Caco-2 (cell line): ENCODE measurements around the gene USH2A. TPM values are rescaled to one million over a fixed set of nuclear protein-coding genes. Genes with fewer than 3 reads are reported as not detected.

ENCODE experiments used
- BruUV-seq: library from RNA; stranded (reverse); fragments of 400-500 nt; replicated peaks from 2 replicates; lab custom pipeline; 2021; lab: Mats Ljungman, UMichigan
- CTCF ChIA-PET: fragments of 300-600 bp; sonication (Branson Sonifier 250); formaldehyde crosslinking; loops from one replicate; lab custom pipeline; 2022; ENCODE audit warnings: antibody characterized with exemption; lab: Charles Lee
- POLR2A ChIA-PET: fragments of 300-600 bp; sonication (Branson Sonifier 250); formaldehyde crosslinking; loops from one replicate; lab custom pipeline; 2022; ENCODE audit warnings: antibody characterized with exemption; lab: Charles Lee
- DNase-seq, 2 experiments: peaks; one replicate each; pipeline versions ENCODE4 v3.0.0 to v3.0.0-alpha.2; 2020 to 2022
- H3K27me3 ChIP-seq: replicated peaks from 2 replicates; pipeline ENCODE4 v1.6.0; 2011; ENCODE audit warnings: low read length; ENCODE audit not compliant: control insufficient read depth, insufficient read depth
- H3K36me3 ChIP-seq: 2 replicates; pipeline ENCODE4 v1.5.1; 2011; ENCODE audit warnings: low read length; ENCODE audit not compliant: control insufficient read depth, insufficient read depth
- H3K4me1 ChIP-seq: fragments of 250-450 bp; sonication (Bioruptor Pico); 2 replicates; pipeline ENCODE4 v1.5.1; 2020; ENCODE audit warnings: mild to moderate bottlenecking
- H3K4me3 ChIP-seq: 2 replicates; pipeline ENCODE4 v1.5.1; 2011; ENCODE audit warnings: low read depth, mild to moderate bottlenecking, control low read depth, low read length
- H3K9me3 ChIP-seq: fragments of 250-450 bp; sonication (Bioruptor Pico); 2 replicates; pipeline ENCODE4 v1.5.1; 2020; ENCODE audit warnings: mild to moderate bottlenecking, moderate library complexity
- H3K27ac Mint-ChIP-seq: one replicate; pipeline ENCODE4 v1.8.0; 2022; ENCODE audit warnings: mixed read lengths; ENCODE audit not compliant: unreplicated experiment
- H3K27me3 Mint-ChIP-seq: one replicate; pipeline ENCODE4 v1.8.0; 2022; ENCODE audit warnings: mixed read lengths; ENCODE audit not compliant: insufficient read depth, unreplicated experiment
- H3K36me3 Mint-ChIP-seq: one replicate; pipeline ENCODE4 v1.8.0; 2022; ENCODE audit warnings: mild to moderate bottlenecking, mixed read lengths; ENCODE audit not compliant: insufficient read depth, unreplicated experiment
- H3K4me1 Mint-ChIP-seq: one replicate; pipeline ENCODE4 v1.8.0; 2022; ENCODE audit warnings: low read depth, mixed read lengths; ENCODE audit not compliant: unreplicated experiment
- H3K4me3 Mint-ChIP-seq: one replicate; pipeline ENCODE4 v1.8.0; 2022; ENCODE audit warnings: mild to moderate bottlenecking, moderate library complexity, mixed read lengths; ENCODE audit not compliant: unreplicated experiment
- H3K9me3 Mint-ChIP-seq: one replicate; pipeline ENCODE4 v1.8.0; 2022; ENCODE audit warnings: mixed read lengths; ENCODE audit not compliant: unreplicated experiment
- intact Hi-C: fragments of 100-400 bp; cut with micrococcal nuclease; formaldehyde crosslinking; loops from one replicate; pipeline ENCODE4 v1.10.0; 2022; ENCODE audit not compliant: unreplicated experiment
- total RNA-seq: library from RNA; stranded (reverse); gene quantifications from 2 replicates; pipeline ENCODE4 v1.2.3, GENCODE V29; 2022
- TF ChIP-seq, protein P1 (sequence below), 2 experiments: fragments of 200-600 bp in 1 of 2; IDR thresholded peaks; 1 replicate in 1 of 2; 2 replicates in 1 of 2; pipeline versions ENCODE4 v1.5.1 to v1.8.0; 2011 to 2022; ENCODE audit warnings: antibody characterized with exemption in 1 of 2, control low read depth in 1 of 2, inconsistent platforms in 1 of 2, low read depth in 1 of 2, low read length in 1 of 2, mild to moderate bottlenecking in 1 of 2, moderate library complexity in 1 of 2; ENCODE audit not compliant: insufficient read depth in 1 of 2, severe bottlenecking in 1 of 2, unreplicated experiment in 1 of 2

Gene USH2A
- total RNA-seq, 1 experiment from 2014 or later, result 0.11 TPM

DNA sequence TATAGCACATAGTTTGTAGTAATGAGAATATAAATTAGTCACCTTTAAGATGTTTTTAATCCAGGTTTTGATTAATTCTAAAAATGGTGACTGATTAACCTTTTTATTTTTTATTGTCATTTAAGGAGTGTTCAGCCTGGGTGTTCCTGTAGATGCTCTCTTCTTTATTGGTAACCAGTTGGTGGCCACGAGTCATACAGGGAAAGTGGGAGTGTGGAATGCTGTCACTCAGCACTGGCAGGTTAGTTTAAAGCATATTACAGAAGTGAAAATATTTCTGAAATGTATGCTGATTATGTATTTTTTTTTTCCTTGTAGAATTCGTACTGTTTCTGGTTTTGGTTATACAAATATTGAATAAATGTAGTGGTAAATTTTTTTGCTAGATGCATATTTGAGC lies 828.0 kb downstream of the USH2A start:
- Mint-ChIP-seq H3K27me3 (no peaks in the 10 kb centered on the region), H3K4me3 (no peak overlapping the region), H3K27ac (no peak overlapping the region), H3K36me3 (peaks cover 38% of the 10 kb centered on the region), H3K9me3 (peaks cover 10% of the 10 kb centered on the region), H3K4me1 (peaks cover 45% of the 10 kb centered on the region)
- POLR2A ChIA-PET, result no interaction called here
- no peaks in the 10 kb centered on the region for H3K36me3 ChIP-seq
- TF ChIP-seq, protein P1, sequence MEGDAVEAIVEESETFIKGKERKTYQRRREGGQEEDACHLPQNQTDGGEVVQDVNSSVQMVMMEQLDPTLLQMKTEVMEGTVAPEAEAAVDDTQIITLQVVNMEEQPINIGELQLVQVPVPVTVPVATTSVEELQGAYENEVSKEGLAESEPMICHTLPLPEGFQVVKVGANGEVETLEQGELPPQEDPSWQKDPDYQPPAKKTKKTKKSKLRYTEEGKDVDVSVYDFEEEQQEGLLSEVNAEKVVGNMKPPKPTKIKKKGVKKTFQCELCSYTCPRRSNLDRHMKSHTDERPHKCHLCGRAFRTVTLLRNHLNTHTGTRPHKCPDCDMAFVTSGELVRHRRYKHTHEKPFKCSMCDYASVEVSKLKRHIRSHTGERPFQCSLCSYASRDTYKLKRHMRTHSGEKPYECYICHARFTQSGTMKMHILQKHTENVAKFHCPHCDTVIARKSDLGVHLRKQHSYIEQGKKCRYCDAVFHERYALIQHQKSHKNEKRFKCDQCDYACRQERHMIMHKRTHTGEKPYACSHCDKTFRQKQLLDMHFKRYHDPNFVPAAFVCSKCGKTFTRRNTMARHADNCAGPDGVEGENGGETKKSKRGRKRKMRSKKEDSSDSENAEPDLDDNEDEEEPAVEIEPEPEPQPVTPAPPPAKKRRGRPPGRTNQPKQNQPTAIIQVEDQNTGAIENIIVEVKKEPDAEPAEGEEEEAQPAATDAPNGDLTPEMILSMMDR (IDR thresholded peaks at IDR 0.05; ENCODE audit: insufficient read depth in 1 of 2, low read depth in 1 of 2, low read length in 1 of 2, severe bottlenecking in 1 of 2, unreplicated experiment in 1 of 2), result no peak
- CTCF ChIA-PET, result no interaction called here
- no peaks in the 10 kb centered on the region for H3K27me3 ChIP-seq
- no peaks in the 10 kb centered on the region for H3K9me3 ChIP-seq
- no TSS peak for BruUV-seq
- intact Hi-C loops, result no loop called here
- H3K4me3 ChIP-seq, result no peak overlapping the region
- peak in 1 of 2 experiments; percentile 22 for DNase-seq
- peaks cover 27% of the 10 kb centered on the region for H3K4me1 ChIP-seq

DNA sequence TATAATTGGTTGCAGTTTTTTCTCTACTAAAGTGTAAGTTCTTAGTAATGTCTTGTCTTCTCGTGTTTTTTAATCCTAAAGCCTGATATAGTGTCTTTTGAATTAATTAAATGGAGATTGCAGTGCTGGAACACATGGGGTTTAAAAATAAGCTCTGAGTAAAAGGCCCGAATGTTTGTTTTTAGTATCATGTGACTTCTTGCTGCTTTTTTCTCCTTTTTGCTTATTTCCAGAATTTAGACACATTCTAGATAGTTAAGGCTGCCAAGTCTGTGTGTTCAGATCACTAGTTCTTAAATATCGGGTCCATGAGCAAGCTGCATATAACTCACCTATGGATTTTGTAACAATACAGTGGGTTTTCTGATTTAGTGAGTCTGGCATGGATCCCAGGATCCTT lies 828.6 kb downstream of the USH2A start:
- ChIA-PET POLR2A (no interaction called here), CTCF (no interaction called here)
- Mint-ChIP-seq H3K36me3 (peaks cover 38% of the 10 kb centered on the region), H3K27ac (no peak overlapping the region), H3K9me3 (peaks cover 10% of the 10 kb centered on the region), H3K4me1 (peaks cover 39% of the 10 kb centered on the region), H3K4me3 (no peak overlapping the region), H3K27me3 (no peaks in the 10 kb centered on the region)
- intact Hi-C loops, result no loop called here
- BruUV-seq, result no TSS peak
- no peak for DNase-seq
- peaks cover 23% of the 10 kb centered on the region for H3K4me1 ChIP-seq
- H3K27me3 ChIP-seq, result no peaks in the 10 kb centered on the region
- TF ChIP-seq, protein P1 (IDR thresholded peaks at IDR 0.05; ENCODE audit: insufficient read depth in 1 of 2, low read depth in 1 of 2, low read length in 1 of 2, severe bottlenecking in 1 of 2, unreplicated experiment in 1 of 2), result no peak
- no peak overlapping the region for H3K4me3 ChIP-seq
- no peaks in the 10 kb centered on the region for H3K36me3 ChIP-seq
- no peaks in the 10 kb centered on the region for H3K9me3 ChIP-seq

DNA sequence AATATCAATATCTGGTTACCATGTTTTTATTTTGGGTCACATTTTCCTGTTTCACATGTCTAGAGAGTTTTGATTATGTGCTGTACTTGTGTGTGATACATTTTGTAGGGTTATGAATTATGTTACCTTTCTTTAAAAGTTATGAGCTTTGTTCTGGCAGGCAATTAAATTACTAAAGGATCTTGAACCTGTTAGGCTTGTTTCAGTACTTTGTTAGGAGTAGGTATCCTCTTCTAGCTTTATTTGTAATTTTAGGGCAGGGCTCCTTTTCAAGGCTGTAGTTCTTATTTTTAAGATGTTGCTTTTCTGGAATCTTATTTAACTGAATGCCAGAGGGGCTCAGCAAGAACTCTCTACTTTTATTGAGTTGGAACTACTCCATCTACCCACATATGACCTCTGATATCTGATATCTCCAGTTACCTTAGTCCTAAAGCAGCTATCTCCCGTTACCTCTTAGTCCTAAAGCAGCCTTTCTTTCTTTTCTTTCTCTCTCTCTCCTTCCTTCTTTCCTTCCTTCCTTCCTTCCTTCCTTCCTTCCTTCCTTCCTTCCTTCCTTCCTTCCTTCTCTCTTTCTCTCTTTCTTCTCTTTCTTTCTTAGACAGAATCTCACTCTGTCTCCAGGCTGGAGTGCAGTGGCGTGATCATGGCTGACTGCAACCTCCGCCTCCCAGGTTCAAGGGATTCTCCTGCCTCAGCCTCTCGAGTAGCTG lies 832.3 kb downstream of the USH2A start:
- Histone ChIP-seq H3K4me3 (no peak overlapping the region), H3K27me3 (no peaks in the 10 kb centered on the region), H3K36me3 (no peaks in the 10 kb centered on the region), H3K4me1 (peaks cover 14% of the 10 kb centered on the region), H3K9me3 (no peaks in the 10 kb centered on the region)
- H3K4me1 Mint-ChIP-seq, result peaks cover 19% of the 10 kb centered on the region
- peaks cover 27% of the 10 kb centered on the region for H3K36me3 Mint-ChIP-seq
- TF ChIP-seq, protein P1 (IDR thresholded peaks at IDR 0.05; ENCODE audit: insufficient read depth in 1 of 2, low read depth in 1 of 2, low read length in 1 of 2, severe bottlenecking in 1 of 2, unreplicated experiment in 1 of 2), result no peak
- no TSS peak for BruUV-seq
- ChIA-PET POLR2A (no interaction called here), CTCF (no interaction called here)
- no peaks in the 10 kb centered on the region for H3K27me3 Mint-ChIP-seq
- no peak overlapping the region for H3K4me3 Mint-ChIP-seq
- no peaks in the 10 kb centered on the region for H3K9me3 Mint-ChIP-seq
- intact Hi-C loops, result no loop called here
- DNase-seq, result no peak
- H3K27ac Mint-ChIP-seq, result peak overlapping the region; percentile 47
